OCI-LY7 (cell line): Measurements from ENCODE around the gene PFDN1. TPM values are rescaled to one million over a fixed set of nuclear protein-coding genes. Genes with fewer than 3 reads are reported as not detected.

ENCODE experiments used
- BruUV-seq: library from RNA; stranded (reverse); fragments of 400-500 nt; replicated peaks from 2 replicates; lab custom pipeline; 2021; lab: Mats Ljungman, UMichigan
- CTCF ChIA-PET: fragments of 300-600 bp; sonication (Branson Sonifier 250); formaldehyde crosslinking; loops from one replicate; lab custom pipeline; 2022; ENCODE audit warnings: antibody characterized with exemption; ENCODE audit not compliant: unreplicated experiment; lab: Charles Lee
- POLR2A ChIA-PET: fragments of 300-600 bp; sonication (Branson Sonifier 250); formaldehyde crosslinking; loops from one replicate; lab custom pipeline; 2022; ENCODE audit warnings: antibody characterized with exemption; lab: Charles Lee
- DNase-seq: peaks from one replicate; pipeline ENCODE4 v3.0.0-alpha.2; 2015; ENCODE audit warnings: low spot score
- H2AFZ ChIP-seq: fragments of 200-600 bp; sonication (generic), shearing (Covaris generic); 2 replicates; pipeline ENCODE4 v1.6.1; 2014; ENCODE audit warnings: mild to moderate bottlenecking, antibody characterized with exemption, low read length, moderate library complexity
- H3K27ac ChIP-seq: fragments of 200-600 bp; sonication (generic); 2 replicates; pipeline ENCODE4 v1.5.1; 2014; ENCODE audit warnings: mixed run types, low read depth, mild to moderate bottlenecking, moderate library complexity, low read length, inconsistent platforms; ENCODE audit not compliant: poor library complexity, severe bottlenecking
- H3K36me3 ChIP-seq: fragments of 200-600 bp; sonication (generic); 2 replicates; pipeline ENCODE4 v1.6.1; 2014; ENCODE audit warnings: mild to moderate bottlenecking, antibody characterized with exemption, low read length, moderate library complexity, mixed read lengths; ENCODE audit not compliant: insufficient read depth
- H3K4me1 ChIP-seq: fragments of 200-600 bp; sonication (generic); 2 replicates; pipeline ENCODE4 v1.5.1; 2014; ENCODE audit warnings: mild to moderate bottlenecking, low read length; ENCODE audit not compliant: insufficient read depth, poor library complexity, severe bottlenecking
- H3K4me2 ChIP-seq: fragments of 200-600 bp; sonication (generic); 2 replicates; pipeline ENCODE4 v1.6.1; 2014; ENCODE audit warnings: mild to moderate bottlenecking, low read length
- H3K4me3 ChIP-seq: fragments of 200-600 bp; sonication (generic); 2 replicates; pipeline ENCODE4 v1.5.1; 2014; ENCODE audit warnings: mild to moderate bottlenecking, low read depth, low read length; ENCODE audit not compliant: poor library complexity, severe bottlenecking
- H3K79me2 ChIP-seq: fragments of 200-600 bp; sonication (generic); 2 replicates; pipeline ENCODE4 v1.6.1; 2016; ENCODE audit warnings: low read depth, mild to moderate bottlenecking, low read length, moderate library complexity, mixed read lengths; ENCODE audit not compliant: insufficient read depth
- H3K9me2 ChIP-seq: fragments of 200-600 bp; sonication (generic); 2 replicates; pipeline ENCODE4 v1.6.1; 2016; ENCODE audit warnings: mild to moderate bottlenecking, low read length, mixed read lengths; ENCODE audit not compliant: insufficient read depth
- H3K9me3 ChIP-seq: fragments of 200-600 bp; sonication (generic); 2 replicates; pipeline ENCODE4 v1.6.1; 2014; ENCODE audit warnings: mild to moderate bottlenecking, mixed run types, low read length, mixed read lengths
- H4K20me1 ChIP-seq: fragments of 200-600 bp; sonication (generic); 2 replicates; pipeline ENCODE4 v1.6.1; 2014; ENCODE audit warnings: mild to moderate bottlenecking, antibody characterized with exemption, low read length, moderate library complexity, mixed read lengths; ENCODE audit not compliant: insufficient read depth
- CTCF ChIP-seq: fragments of 200-600 bp; sonication (generic); conservative IDR thresholded peaks from 2 replicates; pipeline ENCODE4 v1.5.1; 2014; ENCODE audit warnings: mild to moderate bottlenecking, antibody characterized with exemption, low read length, moderate library complexity, mixed read lengths
- EZH2phosphoT487 ChIP-seq: fragments of 200-600 bp; sonication (generic); IDR thresholded peaks from 2 replicates; pipeline ENCODE4 v1.6.1; 2018; ENCODE audit warnings: low read depth, borderline replicate concordance, mild to moderate bottlenecking, mixed run types, antibody characterized with exemption, low read length, moderate library complexity, mixed read lengths
- intact Hi-C: fragments of 100-400 bp; cut with micrococcal nuclease; formaldehyde crosslinking; loops from one replicate; pipeline ENCODE4 v1.10.0; 2022; ENCODE audit not compliant: unreplicated experiment
- total RNA-seq, 2 experiments: library from RNA; depleted of rRNA in 1 of 2; stranded (reverse); fragments of >200 nt in 1 of 2; shearing (Covaris generic) in 1 of 2; gene quantifications; 2 replicates each; pipeline ENCODE4 v1.2.3, GENCODE V29; 2014 to 2022

Gene PFDN1
- total RNA-seq, 2 experiments from 2014 or later = 51.3 to 73.9 TPM

GRCh38 chr5:140349244-140349643 is 46.3 kb upstream of the PFDN1 start:
- Histone ChIP-seq H4K20me1 (no peaks in the 10 kb centered on the region), H2AFZ (no peak overlapping the region), H3K4me3 (no peak overlapping the region), H3K9me2 (no peaks in the 10 kb centered on the region), H3K4me1 (peaks cover 50% of the 10 kb centered on the region), H3K79me2 (no peaks in the 10 kb centered on the region), H3K9me3 (no peaks in the 10 kb centered on the region), H3K4me2 (no peak overlapping the region), H3K36me3 (no peaks in the 10 kb centered on the region), H3K27ac (no peak overlapping the region)
- DNase-seq = no peak
- no TSS peak for BruUV-seq
- TF ChIP-seq CTCF (no peak), EZH2phosphoT487 (no peak)
- POLR2A ChIA-PET = interaction anchor here (0.6 to 2.3 kb wide), 4 partner anchors 10 to 82 kb away, joined by 3 to 8 read pairs (median 7); partner anchors contain the start of gene PFDN1
- intact Hi-C loops = loop anchor here (5.0 kb wide), 2 partner anchors 67 to 242 kb away; no protein-coding TSS in a partner anchor
- CTCF ChIA-PET = interaction anchor here (1.0 to 1.7 kb wide), 4 partner anchors 13 to 105 kb away, joined by 3 to 7 read pairs (median 3); no protein-coding TSS in a partner anchor

DNA sequence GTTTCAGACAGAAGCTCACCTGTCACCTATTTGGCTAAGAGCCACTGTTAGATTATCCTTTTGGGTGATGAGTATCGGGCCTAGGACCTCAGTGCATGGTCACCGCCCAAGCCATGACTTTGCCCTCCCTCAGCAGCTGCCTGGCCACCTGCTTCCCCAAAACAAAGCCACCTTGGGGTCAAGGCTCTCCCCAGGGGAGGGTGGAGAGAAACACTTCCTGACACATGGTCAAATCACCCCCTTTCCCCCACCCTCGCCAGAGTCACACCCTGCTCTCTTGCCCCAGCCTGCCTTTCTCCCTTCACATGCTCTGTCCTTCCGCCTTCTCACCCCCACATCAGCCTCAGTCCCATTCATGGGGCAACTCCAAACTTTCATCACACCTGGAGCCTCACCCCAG is 45.2 kb upstream of the PFDN1 start:
- Histone ChIP-seq H3K9me3 (no peaks in the 10 kb centered on the region), H3K36me3 (no peaks in the 10 kb centered on the region), H3K4me3 (peak overlapping the region; percentile 9), H4K20me1 (no peaks in the 10 kb centered on the region), H2AFZ (peak overlapping the region; percentile 54; the same call in 1 of the 2 replicates), H3K79me2 (no peaks in the 10 kb centered on the region), H3K4me2 (peak overlapping the region; percentile 79), H3K9me2 (no peaks in the 10 kb centered on the region), H3K4me1 (peaks cover 59% of the 10 kb centered on the region), H3K27ac (peak overlapping the region; percentile 27)
- BruUV-seq = no TSS peak
- peak; percentile 57 for DNase-seq
- ChIA-PET POLR2A (interaction anchor here (0.6 to 2.2 kb wide), 8 partner anchors 12 to 103 kb away, joined by 3 to 9 read pairs (median 4); partner anchors contain the start of genes PFDN1 and SLC4A9), CTCF (interaction anchor here (0.6 to 4.5 kb wide), 4 partner anchors 63 to 104 kb away, joined by 3 to 99 read pairs (median 3); no protein-coding TSS in a partner anchor)
- TF ChIP-seq CTCF = no peak
- TF ChIP-seq EZH2phosphoT487 = no peak
- intact Hi-C loops = loop anchor here (5.0 kb wide), 2 partner anchors 66 to 241 kb away; no protein-coding TSS in a partner anchor

- CTCF ChIA-PET = interaction anchor here (1.3 to 4.5 kb wide), 5 partner anchors 11 to 103 kb away, joined by 3 to 99 read pairs (median 11); no protein-coding TSS in a partner anchor
- Histone ChIP-seq H2AFZ (peak overlapping the region; percentile 91; the same call in 1 of the 2 replicates), H3K27ac (peak overlapping the region; percentile 27)
Observed at GRCh38 chr5:140347360-140347759, 44.5 kb upstream of the PFDN1 start.

More at GRCh38 chr5:140347360-140347759, 44.5 kb upstream of the PFDN1 start:
- Histone ChIP-seq H3K4me3 (peak overlapping the region; percentile 69), H4K20me1 (no peaks in the 10 kb centered on the region), H3K4me1 (peaks cover 66% of the 10 kb centered on the region), H3K9me3 (no peaks in the 10 kb centered on the region), H3K36me3 (no peaks in the 10 kb centered on the region), H3K4me2 (peak overlapping the region; percentile 79), H3K79me2 (no peaks in the 10 kb centered on the region), H3K9me2 (no peaks in the 10 kb centered on the region)
- no peak for DNase-seq
- intact Hi-C loops = loop anchor here (2.0 to 5.0 kb wide), 3 partner anchors 45 to 240 kb away; partner anchors contain the start of gene PFDN1
- POLR2A ChIA-PET = interaction anchor here (0.5 to 2.9 kb wide), 13 partner anchors 8 to 108 kb away, joined by 3 to 58 read pairs (median 5); partner anchors contain the start of gene SLC4A9
- TF ChIP-seq CTCF (no peak), EZH2phosphoT487 (no peak)
- BruUV-seq = no TSS peak
